ENCODE results near the gene DNAJC7.

Gene DNAJC7

DNA sequence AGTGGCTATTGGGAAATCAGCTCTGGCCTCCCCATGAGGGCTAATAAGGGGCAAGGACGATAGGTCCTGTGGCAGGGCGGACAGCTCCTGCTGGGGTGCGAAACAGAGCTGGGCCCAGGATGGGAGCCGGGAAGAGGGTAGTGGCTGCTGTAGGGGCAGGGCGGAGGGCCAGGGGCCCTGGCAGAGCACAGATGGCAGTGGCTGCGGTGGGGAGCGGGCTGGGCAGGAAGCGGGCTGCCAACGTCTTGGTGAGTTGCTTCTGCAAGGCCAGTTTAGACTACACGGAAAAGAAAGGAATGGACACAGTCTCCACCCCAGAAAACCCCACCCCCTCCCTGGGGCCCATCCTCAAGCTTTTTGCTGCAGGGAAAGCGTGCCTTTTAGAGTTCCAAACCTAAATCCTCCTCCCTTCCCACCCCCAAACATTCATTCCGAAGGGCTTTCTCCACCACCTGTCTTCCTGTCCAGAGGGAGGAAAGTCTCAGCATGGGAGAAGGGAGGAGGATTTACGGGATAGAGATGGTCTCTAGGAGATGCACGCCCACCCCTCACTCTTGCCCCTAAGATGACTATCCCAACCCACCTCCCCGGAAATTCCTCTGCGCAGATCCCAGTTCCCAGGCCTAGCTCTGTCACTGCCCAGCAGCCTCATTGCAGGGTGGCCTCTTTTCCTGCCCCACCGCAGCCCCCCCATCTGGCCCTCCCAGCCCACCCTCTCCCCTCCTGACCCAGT lies 9.8 kb upstream of the DNAJC7 start:
- peaks cover 32% of the 10 kb centered on the region for H3K36me3 ChIP-seq (ENCODE audit: control insufficient read depth, low read length)
- no peak overlapping the region for H3K4me2 ChIP-seq (ENCODE audit: low read length)
- H3K4me1 ChIP-seq (ENCODE audit: control insufficient read depth, low read length): peaks cover 7% of the 10 kb centered on the region

DNA sequence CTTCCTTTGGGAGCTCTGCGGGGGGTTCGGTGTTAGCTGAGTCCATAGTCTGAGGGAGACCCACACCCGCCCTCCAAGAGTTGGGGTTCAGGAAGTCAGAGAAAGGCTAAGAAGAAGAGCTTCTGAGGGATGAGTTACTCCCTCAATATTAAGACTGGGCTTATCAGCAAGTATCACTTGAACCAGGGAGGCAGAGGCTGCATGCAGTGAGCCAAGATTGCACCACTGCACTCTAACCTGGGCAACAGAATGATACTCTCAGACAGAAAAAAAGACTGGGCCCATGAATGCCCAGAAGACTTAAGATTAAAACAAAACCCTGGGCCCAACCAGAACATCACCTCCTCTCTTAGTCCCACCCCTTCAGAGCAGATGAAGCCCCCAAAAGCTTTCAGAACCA lies 8.7 kb upstream of the DNAJC7 start:
- no peak for TF ChIP-seq EZH2phosphoT487 (IDR thresholded peaks at IDR 0.05; ENCODE audit: borderline replicate concordance, low read length)
- TF ChIP-seq, protein P1, sequence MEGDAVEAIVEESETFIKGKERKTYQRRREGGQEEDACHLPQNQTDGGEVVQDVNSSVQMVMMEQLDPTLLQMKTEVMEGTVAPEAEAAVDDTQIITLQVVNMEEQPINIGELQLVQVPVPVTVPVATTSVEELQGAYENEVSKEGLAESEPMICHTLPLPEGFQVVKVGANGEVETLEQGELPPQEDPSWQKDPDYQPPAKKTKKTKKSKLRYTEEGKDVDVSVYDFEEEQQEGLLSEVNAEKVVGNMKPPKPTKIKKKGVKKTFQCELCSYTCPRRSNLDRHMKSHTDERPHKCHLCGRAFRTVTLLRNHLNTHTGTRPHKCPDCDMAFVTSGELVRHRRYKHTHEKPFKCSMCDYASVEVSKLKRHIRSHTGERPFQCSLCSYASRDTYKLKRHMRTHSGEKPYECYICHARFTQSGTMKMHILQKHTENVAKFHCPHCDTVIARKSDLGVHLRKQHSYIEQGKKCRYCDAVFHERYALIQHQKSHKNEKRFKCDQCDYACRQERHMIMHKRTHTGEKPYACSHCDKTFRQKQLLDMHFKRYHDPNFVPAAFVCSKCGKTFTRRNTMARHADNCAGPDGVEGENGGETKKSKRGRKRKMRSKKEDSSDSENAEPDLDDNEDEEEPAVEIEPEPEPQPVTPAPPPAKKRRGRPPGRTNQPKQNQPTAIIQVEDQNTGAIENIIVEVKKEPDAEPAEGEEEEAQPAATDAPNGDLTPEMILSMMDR (IDR thresholded peaks at IDR 0.05; ENCODE audit: low read depth, low read length, poor library complexity, severe bottlenecking): no peak
- no peaks in the 10 kb centered on the region for H3K9me3 ChIP-seq (ENCODE audit: control insufficient read depth, insufficient read depth, low read length)
- no peak overlapping the region for H3K4me2 ChIP-seq (ENCODE audit: low read length)
- H3K79me2 ChIP-seq (ENCODE audit: control insufficient read depth, low read length): peaks cover 7% of the 10 kb centered on the region
- H3F3A ChIP-seq (ENCODE audit: control insufficient read depth, insufficient read depth): 0 out of 2 replicates have a peak, but pooled peaks cover 6% of the 10 kb centered on the region
- H3K4me3 ChIP-seq (ENCODE audit: low read length): no peak overlapping the region
- H3K27me3 ChIP-seq (ENCODE audit: control insufficient read depth, low read length): no peaks in the 10 kb centered on the region
- H4K20me1 ChIP-seq (ENCODE audit: control insufficient read depth, insufficient read depth, low read depth, low read length): no peaks in the 10 kb centered on the region
- H3K27ac ChIP-seq (ENCODE audit: low read depth, low read length): no peak overlapping the region
- H3K9me2 ChIP-seq (replicated peaks; ENCODE audit: control insufficient read depth, low read length): no peaks in the 10 kb centered on the region
- H3K36me3 ChIP-seq (ENCODE audit: control insufficient read depth, low read length): peaks cover 32% of the 10 kb centered on the region
- H3K4me1 ChIP-seq (ENCODE audit: control insufficient read depth, low read length): peaks cover 12% of the 10 kb centered on the region

More for the DNA sequence above, 9.8 kb upstream of the DNAJC7 start:
- Histone ChIP-seq H3K27ac (ENCODE audit: low read depth, low read length) (no peak overlapping the region), H3K4me3 (ENCODE audit: low read length) (no peak overlapping the region), H3F3A (ENCODE audit: control insufficient read depth, insufficient read depth) (0 out of 2 replicates have a peak, but pooled peaks cover 6% of the 10 kb centered on the region), H3K9me2 (replicated peaks; ENCODE audit: control insufficient read depth, low read length) (no peaks in the 10 kb centered on the region), H3K27me3 (ENCODE audit: control insufficient read depth, low read length) (no peaks in the 10 kb centered on the region), H4K20me1 (ENCODE audit: control insufficient read depth, insufficient read depth, low read depth, low read length) (no peaks in the 10 kb centered on the region), H3K9me3 (ENCODE audit: control insufficient read depth, insufficient read depth, low read length) (no peaks in the 10 kb centered on the region), H3K79me2 (ENCODE audit: control insufficient read depth, low read length) (no peaks in the 10 kb centered on the region)
- TF ChIP-seq, protein P1 (IDR thresholded peaks at IDR 0.05; ENCODE audit: low read depth, low read length, poor library complexity, severe bottlenecking): no peak
- TF ChIP-seq EZH2phosphoT487 (IDR thresholded peaks at IDR 0.05; ENCODE audit: borderline replicate concordance, low read length): no peak

DNA sequence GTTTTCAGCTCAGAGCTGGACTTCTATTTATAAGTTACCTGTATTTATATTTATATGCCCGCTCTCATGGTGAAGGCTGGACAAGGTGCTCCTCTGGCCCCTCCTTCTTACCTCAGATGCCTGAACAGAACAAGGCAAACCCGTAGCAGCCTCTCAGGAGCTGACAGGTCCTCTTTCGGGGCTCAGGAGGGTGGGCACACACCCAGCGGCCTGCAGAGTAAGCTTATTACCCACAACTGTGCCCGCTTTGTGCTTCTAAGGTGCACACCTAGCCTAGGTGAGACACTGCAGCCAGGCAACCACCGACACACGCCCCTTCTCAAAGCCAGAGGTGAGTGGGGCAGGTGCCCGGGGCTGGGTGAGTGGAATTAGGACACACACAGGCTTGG lies 7.9 kb upstream of the DNAJC7 start:
- H3K36me3 ChIP-seq (ENCODE audit: control insufficient read depth, low read length): peaks cover 35% of the 10 kb centered on the region

More for the DNA sequence above, 7.9 kb upstream of the DNAJC7 start:
- Histone ChIP-seq H3K4me2 (ENCODE audit: low read length) (no peak overlapping the region), H3K79me2 (ENCODE audit: control insufficient read depth, low read length) (peaks cover 15% of the 10 kb centered on the region), H3K4me1 (ENCODE audit: control insufficient read depth, low read length) (peaks cover 16% of the 10 kb centered on the region), H4K20me1 (ENCODE audit: control insufficient read depth, insufficient read depth, low read depth, low read length) (no peaks in the 10 kb centered on the region), H3K4me3 (ENCODE audit: low read length) (no peak overlapping the region), H3F3A (ENCODE audit: control insufficient read depth, insufficient read depth) (0 out of 2 replicates have a peak, but pooled peaks cover 6% of the 10 kb centered on the region), H3K27me3 (ENCODE audit: control insufficient read depth, low read length) (no peaks in the 10 kb centered on the region), H3K9me2 (replicated peaks; ENCODE audit: control insufficient read depth, low read length) (no peaks in the 10 kb centered on the region), H3K9me3 (ENCODE audit: control insufficient read depth, insufficient read depth, low read length) (no peaks in the 10 kb centered on the region), H3K27ac (ENCODE audit: low read depth, low read length) (no peak overlapping the region)
- TF ChIP-seq, protein P1 (IDR thresholded peaks at IDR 0.05; ENCODE audit: low read depth, low read length, poor library complexity, severe bottlenecking): no peak
- no peak for TF ChIP-seq EZH2phosphoT487 (IDR thresholded peaks at IDR 0.05; ENCODE audit: borderline replicate concordance, low read length)
